Measurements from ENCODE around the gene BBOX1.

DNA sequence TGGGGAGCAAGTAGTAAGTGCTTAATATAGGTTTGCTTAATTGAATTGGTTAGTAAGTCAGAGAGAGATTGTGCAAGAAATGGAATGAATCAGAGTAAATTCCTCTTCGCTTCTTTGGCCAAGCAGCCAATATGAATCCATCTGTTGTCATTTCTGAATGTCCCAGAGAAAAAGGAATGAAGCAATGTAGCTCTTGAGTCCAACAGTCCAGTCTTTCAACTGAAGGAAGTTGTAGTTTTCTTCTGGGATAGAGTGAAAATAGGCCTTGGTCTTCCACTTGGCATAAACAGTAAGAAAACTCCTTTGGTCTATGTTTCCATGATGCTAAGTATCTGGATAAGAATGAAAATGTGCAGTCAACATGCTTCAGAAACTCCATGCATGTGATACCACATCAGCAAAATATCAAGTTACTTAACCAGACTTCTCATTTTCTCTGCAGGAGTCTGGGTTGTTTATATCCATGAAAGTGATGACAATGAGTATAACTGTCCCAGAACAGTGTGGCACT is 48.5 kb upstream of the BBOX1 start:
- TF ChIP-seq, protein P1, sequence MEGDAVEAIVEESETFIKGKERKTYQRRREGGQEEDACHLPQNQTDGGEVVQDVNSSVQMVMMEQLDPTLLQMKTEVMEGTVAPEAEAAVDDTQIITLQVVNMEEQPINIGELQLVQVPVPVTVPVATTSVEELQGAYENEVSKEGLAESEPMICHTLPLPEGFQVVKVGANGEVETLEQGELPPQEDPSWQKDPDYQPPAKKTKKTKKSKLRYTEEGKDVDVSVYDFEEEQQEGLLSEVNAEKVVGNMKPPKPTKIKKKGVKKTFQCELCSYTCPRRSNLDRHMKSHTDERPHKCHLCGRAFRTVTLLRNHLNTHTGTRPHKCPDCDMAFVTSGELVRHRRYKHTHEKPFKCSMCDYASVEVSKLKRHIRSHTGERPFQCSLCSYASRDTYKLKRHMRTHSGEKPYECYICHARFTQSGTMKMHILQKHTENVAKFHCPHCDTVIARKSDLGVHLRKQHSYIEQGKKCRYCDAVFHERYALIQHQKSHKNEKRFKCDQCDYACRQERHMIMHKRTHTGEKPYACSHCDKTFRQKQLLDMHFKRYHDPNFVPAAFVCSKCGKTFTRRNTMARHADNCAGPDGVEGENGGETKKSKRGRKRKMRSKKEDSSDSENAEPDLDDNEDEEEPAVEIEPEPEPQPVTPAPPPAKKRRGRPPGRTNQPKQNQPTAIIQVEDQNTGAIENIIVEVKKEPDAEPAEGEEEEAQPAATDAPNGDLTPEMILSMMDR (IDR thresholded peaks at IDR 0.05; ENCODE audit: low read depth, low read length), result no peak
- TF ChIP-seq, protein P2, sequence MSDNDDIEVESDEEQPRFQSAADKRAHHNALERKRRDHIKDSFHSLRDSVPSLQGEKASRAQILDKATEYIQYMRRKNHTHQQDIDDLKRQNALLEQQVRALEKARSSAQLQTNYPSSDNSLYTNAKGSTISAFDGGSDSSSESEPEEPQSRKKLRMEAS (IDR thresholded peaks at IDR 0.05; ENCODE audit: low read depth, low read length), result no peak
- no peak for TF ChIP-seq POLR2A (IDR thresholded peaks at IDR 0.05; ENCODE audit: extremely low read depth, insufficient read length)

Data from NB4 (cell line).